Astrocyte of the spinal cord (primary cell): ENCODE results near the gene GASK1A.

ENCODE experiments used
- DNase-seq: peaks from one replicate; pipeline ENCODE4 v3.0.0; 2011; ENCODE audit warnings: low read depth, low spot score
- H3K4me3 ChIP-seq: 2 replicates; pipeline ENCODE4 v1.5.1; 2011; ENCODE audit warnings: low read depth, mild to moderate bottlenecking, low read length, moderate library complexity
- in situ Hi-C: cut with HindIII; loops from 2 replicates; pipeline ENCODE4 v1.10.0; 2017; ENCODE audit warnings: low sequenced_read_pairs
- TF ChIP-seq, protein P1 (sequence below): IDR thresholded peaks from 2 replicates; pipeline ENCODE4 v1.5.1; 2012; ENCODE audit warnings: low read depth, mild to moderate bottlenecking, low read length, inconsistent platforms

GASK1A gene

DNA sequence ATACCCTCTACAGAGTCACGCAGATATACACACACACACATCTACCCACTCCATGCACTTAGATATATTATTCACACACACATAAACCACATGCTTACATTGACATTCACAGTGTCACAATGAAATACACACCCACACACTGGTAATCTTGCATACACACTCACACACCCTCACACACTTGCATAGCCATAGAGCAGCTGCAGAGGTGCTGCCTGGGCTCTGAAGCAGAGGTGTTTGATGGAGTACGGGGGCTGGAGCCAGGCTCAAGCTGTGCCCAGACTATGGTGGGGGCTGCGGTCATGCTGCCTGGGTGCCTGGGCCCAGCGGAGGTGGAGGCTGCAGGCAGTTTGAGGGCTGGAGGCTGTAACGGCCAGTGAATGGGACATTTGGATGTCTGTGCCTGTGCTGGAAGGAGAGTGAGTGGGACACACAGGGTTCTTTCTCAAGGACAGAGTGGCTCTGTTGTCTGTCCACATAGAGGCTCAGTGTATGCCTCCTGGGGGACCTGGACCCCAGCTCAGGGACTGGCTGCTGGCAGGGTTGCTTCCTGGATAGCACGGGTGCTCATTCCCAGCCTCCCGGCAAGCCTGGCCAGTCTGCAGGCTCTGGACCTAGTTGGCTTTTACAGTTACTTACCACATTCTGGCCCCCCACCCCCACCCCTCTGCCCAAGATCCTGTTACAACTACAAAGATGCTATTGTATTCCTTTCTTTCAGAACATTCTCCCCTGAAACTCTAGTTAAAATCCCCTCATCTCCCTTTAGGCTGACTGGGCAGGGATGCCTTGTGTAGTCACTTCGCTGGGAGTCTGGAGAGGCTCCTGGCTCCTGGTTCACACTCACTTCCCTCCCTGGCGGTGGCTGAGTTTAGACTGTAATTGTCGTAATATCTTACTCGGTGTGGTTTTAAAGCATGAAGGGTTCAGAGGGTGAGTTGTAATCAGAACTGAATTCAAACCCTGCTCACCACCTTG lies 12.5 kb downstream of the GASK1A start:
- DNase-seq = no peak
- TF ChIP-seq, protein P1, sequence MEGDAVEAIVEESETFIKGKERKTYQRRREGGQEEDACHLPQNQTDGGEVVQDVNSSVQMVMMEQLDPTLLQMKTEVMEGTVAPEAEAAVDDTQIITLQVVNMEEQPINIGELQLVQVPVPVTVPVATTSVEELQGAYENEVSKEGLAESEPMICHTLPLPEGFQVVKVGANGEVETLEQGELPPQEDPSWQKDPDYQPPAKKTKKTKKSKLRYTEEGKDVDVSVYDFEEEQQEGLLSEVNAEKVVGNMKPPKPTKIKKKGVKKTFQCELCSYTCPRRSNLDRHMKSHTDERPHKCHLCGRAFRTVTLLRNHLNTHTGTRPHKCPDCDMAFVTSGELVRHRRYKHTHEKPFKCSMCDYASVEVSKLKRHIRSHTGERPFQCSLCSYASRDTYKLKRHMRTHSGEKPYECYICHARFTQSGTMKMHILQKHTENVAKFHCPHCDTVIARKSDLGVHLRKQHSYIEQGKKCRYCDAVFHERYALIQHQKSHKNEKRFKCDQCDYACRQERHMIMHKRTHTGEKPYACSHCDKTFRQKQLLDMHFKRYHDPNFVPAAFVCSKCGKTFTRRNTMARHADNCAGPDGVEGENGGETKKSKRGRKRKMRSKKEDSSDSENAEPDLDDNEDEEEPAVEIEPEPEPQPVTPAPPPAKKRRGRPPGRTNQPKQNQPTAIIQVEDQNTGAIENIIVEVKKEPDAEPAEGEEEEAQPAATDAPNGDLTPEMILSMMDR = no peak
- no peak overlapping the region for H3K4me3 ChIP-seq
- in situ Hi-C loops = no loop called here

DNA sequence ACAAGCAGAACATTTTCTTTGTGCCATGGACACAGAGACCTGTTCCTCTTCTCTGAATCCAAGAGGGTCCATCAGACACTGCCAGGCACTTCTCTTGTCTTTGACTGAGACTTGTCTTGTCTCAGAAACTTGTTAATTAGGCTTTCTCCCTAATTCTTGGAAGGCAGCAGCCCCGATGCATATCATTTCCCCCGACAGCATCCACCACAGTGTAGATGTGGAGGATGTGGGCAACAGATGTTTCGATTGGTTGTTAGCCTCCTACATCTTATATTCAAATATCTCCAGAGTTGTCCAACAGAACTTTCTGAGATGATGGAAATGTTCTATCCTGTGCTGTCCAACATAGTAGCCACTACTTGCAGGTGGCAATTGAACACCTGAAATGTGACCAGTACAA lies 15.5 kb downstream of the GASK1A start:
- in situ Hi-C loops = no loop called here
- TF ChIP-seq, protein P1 = no peak

DNA sequence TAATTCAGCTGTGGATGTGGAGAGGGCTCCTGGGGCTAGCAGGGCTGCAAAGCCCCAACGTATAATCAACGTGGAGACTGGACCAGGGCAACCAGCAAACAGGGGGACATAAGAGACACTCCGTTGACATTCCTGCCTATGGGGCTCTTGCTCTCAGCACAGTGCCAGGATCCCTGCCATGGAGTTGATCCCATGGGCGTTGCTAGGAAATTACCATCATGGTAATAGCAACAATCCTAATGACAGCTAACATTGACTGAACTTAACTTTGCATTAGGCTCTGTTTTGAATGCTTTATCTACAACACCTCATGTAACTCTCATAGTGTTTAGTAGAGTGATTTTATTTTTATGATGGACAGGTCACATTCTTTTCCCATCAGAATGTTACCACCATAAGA lies 16.9 kb downstream of the GASK1A start:
- DNase-seq = no peak
- H3K4me3 ChIP-seq = no peak overlapping the region
- in situ Hi-C loops = no loop called here
- TF ChIP-seq, protein P1 = no peak

More for the DNA sequence above, 15.5 kb downstream of the GASK1A start:
- H3K4me3 ChIP-seq = no peak overlapping the region
- DNase-seq = no peak

DNA sequence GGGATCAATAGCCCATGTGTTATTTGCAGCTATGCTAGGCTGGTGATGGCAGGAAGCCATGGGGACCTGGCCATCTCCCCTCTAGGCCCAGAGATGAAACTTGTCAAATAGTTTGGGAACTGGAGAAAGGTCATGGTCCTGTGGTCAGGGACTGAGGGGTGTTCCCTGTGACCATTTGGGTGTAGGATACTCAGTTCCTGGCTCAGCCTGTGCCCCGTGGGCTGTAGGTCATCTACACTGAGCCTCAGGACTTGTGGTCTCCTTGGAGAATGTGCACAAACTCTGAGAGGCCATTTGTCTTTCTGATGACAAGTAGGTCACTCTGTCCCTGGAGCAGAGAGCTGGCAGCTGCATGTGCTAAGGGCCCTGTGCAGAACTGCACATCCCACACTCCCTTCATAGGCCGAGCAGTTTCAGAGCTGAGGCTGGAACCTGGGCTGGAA lies 17.5 kb downstream of the GASK1A start:
- H3K4me3 ChIP-seq = no peak overlapping the region
- in situ Hi-C loops = no loop called here
- DNase-seq = no peak
- TF ChIP-seq, protein P1 = no peak

DNA sequence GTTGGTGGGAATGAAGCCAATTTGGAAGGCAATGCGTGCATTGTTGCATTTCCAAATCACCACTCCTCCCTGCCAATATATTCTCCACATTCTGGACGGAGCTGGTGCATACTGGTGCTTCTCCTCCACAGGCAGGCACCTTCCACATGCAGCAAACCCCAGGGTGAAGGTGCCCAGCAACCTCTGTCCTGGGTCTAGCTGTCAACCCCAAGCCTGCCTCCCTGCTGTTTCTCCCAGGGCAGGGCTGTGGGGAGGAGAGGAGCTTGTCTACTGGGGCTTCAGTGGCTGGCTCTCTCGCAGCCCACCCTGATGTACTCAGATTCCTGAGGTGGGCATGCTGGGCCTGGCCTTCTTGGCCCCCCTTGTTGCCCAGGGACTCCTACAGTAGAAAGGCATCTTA lies 20.1 kb downstream of the GASK1A start:
- TF ChIP-seq, protein P1 = no peak
- no peak overlapping the region for H3K4me3 ChIP-seq
- no peak for DNase-seq
- in situ Hi-C loops = no loop called here

DNA sequence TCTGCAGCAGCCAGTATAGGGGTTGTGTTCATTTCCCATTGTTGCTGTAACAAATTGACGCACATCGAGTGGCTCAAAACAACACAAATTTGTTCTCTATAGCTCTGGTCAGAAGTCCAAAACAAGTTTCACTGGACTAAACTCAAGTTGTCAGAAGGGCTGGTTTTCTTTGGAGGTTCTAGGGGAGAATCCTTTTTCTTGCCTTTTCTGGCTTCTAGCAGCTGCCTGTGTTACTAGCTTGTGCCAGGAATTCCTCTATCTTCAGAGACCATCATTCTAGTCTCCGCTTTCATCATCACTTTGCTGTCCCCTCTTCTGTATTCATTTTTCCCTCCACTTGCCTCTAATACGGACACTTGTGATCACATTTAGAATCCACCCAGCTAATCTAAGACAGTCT lies 20.5 kb downstream of the GASK1A start:
- TF ChIP-seq, protein P1 = no peak
- in situ Hi-C loops = no loop called here

More for the DNA sequence above, 20.5 kb downstream of the GASK1A start:
- no peak overlapping the region for H3K4me3 ChIP-seq
- DNase-seq = no peak
